ENCODE results near the gene FNDC8. TPM values are rescaled to one million over a fixed set of nuclear protein-coding genes. Genes with fewer than 3 reads are reported as not detected.
"Not testable (repeated sequence)": the region's sequence is repeated elsewhere in the genome, so short reads cannot be mapped to it uniquely, and the experiment has no call there.

FNDC8 gene
- total RNA-seq, 2 donors from 2014 or later: not detected

DNA sequence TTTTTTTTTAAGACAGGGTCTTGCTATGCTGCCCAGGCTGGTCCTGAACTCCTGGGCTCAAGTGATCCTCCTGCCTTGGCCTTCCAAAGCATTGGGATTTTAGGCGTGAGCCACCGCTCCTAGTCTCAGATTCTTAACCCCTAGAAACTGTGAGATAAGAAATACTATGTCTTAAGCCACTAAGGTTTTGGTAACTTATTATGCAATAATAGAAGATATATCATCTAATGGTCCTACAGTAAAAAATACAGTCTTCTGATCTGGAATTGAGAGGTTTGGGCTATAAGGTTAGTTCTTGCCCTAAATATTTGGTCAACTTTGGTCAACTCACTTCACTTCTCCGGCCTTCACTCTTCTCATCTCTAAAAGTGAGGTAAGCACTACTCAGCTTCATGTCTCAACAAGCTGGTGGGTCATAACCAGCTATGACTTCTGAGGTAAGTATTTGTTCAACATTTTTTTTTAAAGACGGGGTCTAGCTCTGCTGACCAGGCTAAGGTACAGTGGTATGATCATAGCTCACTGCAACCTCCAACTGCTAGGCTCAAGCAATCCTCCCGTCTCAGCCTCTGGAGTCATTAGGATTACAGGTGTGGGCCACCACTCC lies 16.5 kb upstream of the FNDC8 start:
- Mint-ChIP-seq H3K36me3 (peaks cover 28% of the 10 kb centered on the region), H3K27me3 (no peaks in the 10 kb centered on the region), H3K27ac (peak overlapping the region in 1 of 2 donors; percentile 71)

DNA sequence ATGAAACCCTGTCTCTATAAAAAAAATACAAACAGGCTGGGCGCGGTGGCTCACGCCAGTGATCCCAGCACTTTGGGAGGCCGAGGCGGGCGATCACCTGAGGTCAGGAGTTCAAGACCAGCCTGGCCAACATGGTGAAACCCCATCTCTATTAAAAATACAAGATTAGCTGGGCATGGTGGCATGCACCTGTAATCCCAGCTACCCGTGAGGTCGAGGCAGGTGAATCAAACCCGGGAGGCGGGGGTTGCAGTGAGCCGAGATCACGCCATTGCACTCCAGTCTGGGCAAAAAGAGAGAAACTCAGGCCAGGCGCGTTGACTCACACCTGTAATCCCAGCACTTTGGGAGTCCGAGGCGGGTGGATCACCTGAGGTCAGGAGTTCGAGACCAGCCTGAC lies 10.6 kb upstream of the FNDC8 start:
- not testable (repeated sequence) for ATAC-seq, H3K27me3 Mint-ChIP-seq, H3K4me3 Mint-ChIP-seq, H3K27ac Mint-ChIP-seq, H3K9me3 Mint-ChIP-seq, H3K36me3 Mint-ChIP-seq
- H3K4me1 Mint-ChIP-seq (ENCODE audit: low read depth in 2 of 2): peaks cover 11 to 31% of the 10 kb centered on the region in 2 donors
- DNase-seq (ENCODE audit: low spot score): peak; percentile 28

More for the DNA sequence above, 16.5 kb upstream of the FNDC8 start:
- DNase-seq (ENCODE audit: low spot score) (no peak), ATAC-seq (no peak)
- H3K9me3 Mint-ChIP-seq: no peaks in the 10 kb centered on the region
- H3K4me3 Mint-ChIP-seq: no peak overlapping the region
- peaks cover 11 to 24% of the 10 kb centered on the region in 2 donors for H3K4me1 Mint-ChIP-seq (ENCODE audit: low read depth in 2 of 2)

GRCh38 chr17:35116845-35117244 lies 4.6 kb upstream of the FNDC8 start:
- Mint-ChIP-seq H3K4me1 (ENCODE audit: low read depth in 2 of 2) (peaks cover 21 to 39% of the 10 kb centered on the region in 2 donors), H3K4me3 (no peak overlapping the region), H3K27me3 (no peaks in the 10 kb centered on the region), H3K36me3 (no peaks in the 10 kb centered on the region), H3K9me3 (no peaks in the 10 kb centered on the region), H3K27ac (peak overlapping the region in 1 of 2 donors; percentile 94)
- ATAC-seq (no peak), DNase-seq (ENCODE audit: low spot score) (no peak)

DNA sequence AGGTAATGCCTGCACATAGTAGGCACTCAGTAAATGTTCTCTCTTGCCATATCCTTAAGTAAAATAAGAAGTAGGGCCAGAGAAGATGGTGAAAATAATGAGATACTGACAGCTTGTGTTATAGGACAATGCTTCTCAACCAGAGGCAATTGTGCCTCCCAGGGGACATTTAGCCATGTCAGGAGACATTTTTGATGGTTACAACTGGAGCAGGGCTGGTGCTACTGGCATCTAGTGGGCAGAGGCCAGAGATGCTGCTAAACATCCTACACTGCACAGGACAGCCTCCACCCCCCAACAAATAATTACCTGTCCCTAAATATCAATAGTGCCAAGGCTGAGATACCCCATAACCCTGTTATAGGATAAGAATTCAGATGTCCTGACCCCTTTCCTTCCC lies 3.4 kb upstream of the FNDC8 start:
- H3K27me3 Mint-ChIP-seq: no peaks in the 10 kb centered on the region
- DNase-seq (ENCODE audit: low spot score) (peak; percentile 32), ATAC-seq (no peak)
- peak overlapping the region; percentile 88 for H3K4me3 Mint-ChIP-seq
- no peaks in the 10 kb centered on the region for H3K36me3 Mint-ChIP-seq
- H3K4me1 Mint-ChIP-seq (ENCODE audit: low read depth in 2 of 2): peaks cover 21 to 38% of the 10 kb centered on the region in 2 donors
- H3K27ac Mint-ChIP-seq: peak overlapping the region; percentile 64 to 94
- no peaks in the 10 kb centered on the region for H3K9me3 Mint-ChIP-seq

DNA sequence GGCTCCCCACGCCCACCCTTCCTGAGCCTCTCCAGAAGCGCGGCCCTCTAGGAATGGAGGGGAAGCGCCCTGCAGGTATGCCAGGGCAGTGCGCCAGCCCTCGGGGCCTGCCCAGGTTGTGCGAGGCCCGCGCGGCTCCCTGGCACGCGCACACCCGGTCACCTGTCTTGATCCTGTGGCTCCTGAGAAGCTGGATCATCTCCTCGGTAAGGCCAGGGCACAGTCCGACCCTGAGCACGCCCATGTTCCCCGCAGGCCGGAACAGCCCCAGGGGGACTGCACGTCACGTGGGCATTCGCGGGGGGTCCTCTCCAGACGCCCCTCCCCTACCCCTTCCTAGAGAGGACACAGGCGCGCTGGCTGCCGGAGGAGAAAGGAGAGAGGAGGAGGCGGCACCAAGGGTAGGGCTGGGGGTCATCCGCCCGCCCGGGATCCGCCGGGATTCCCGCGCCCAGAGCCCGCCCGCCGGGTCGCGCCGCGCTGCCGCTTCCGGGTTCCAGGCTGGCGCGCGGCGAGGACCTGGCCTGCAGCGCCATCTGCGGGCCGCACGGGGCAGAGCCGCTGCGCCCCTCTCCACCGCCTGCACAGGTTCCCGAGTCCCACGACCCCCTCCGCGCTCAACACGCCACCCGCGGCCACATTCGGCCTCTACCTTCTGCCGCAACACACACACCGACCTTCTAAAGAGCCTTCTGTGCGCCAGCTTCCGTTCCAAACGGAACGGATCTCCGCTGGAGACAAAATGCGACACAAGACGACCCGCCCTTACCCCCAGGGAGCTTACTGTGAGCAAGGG lies 1.8 kb upstream of the FNDC8 start, which contains the start of gene RAD51D:
TSS of gene RAD51D (minus strand) at position 491 of the 796 bp plus-strand sequence. CDS start at position 244, 247 bp downstream.
- DNase-seq (ENCODE audit: low spot score): peak; percentile 83
- Mint-ChIP-seq H3K4me1 (ENCODE audit: low read depth in 2 of 2) (peaks cover 21 to 33% of the 10 kb centered on the region in 2 donors), H3K27ac (peak within 1 kb of the TSS; percentile 64 to 94), H3K36me3 (no peaks in the 10 kb centered on the region), H3K4me3 (peak within 1 kb of the TSS; percentile 88), H3K9me3 (no peaks in the 10 kb centered on the region), H3K27me3 (no peaks in the 10 kb centered on the region)
- ATAC-seq: peak; percentile 96

- no peak overlapping the region for H3K27ac Mint-ChIP-seq
- DNase-seq (ENCODE audit: low spot score) (peak; percentile 38), ATAC-seq (no peak)
- no peak overlapping the region for H3K4me3 Mint-ChIP-seq
- no peaks in the 10 kb centered on the region for H3K36me3 Mint-ChIP-seq
- no peaks in the 10 kb centered on the region for H3K4me1 Mint-ChIP-seq (ENCODE audit: low read depth in 2 of 2)
- H3K27me3 Mint-ChIP-seq: no peaks in the 10 kb centered on the region
- no peaks in the 10 kb centered on the region for H3K9me3 Mint-ChIP-seq
Observed at GRCh38 chr17:35127751-35128514, 6.5 kb downstream of the FNDC8 start.

GRCh38 chr17:35129154-35129972 lies 7.9 kb downstream of the FNDC8 start:
- H3K9me3 Mint-ChIP-seq: no peaks in the 10 kb centered on the region
- H3K27me3 Mint-ChIP-seq: no peaks in the 10 kb centered on the region
- H3K4me1 Mint-ChIP-seq (ENCODE audit: low read depth in 2 of 2): no peaks in the 10 kb centered on the region
- H3K27ac Mint-ChIP-seq: no peak overlapping the region
- DNase-seq (ENCODE audit: low spot score): peak; percentile 54
- peak in 1 of 2 donors; percentile 25 for ATAC-seq
- peaks cover 9% of the 10 kb centered on the region for H3K36me3 Mint-ChIP-seq
- no peak overlapping the region for H3K4me3 Mint-ChIP-seq

DNA sequence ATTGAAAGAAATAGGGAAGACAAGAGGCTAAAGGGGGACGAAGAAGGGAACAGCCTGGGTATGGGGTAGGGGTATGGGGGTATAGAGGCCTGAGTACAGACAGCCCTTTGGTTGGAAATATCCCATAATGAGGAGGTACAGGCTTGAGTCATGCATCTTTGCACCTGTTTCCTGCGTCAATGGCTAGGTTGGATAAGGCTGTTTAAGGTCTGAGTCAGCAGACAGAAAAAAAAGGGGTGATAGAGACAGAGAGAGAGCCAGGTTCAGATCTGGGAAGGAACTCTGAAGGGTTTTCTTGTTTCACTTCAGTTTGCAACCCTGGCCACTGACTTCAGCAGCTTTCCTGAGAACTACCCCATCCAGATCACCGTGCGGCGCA lies 8.5 kb downstream of the FNDC8 start:
- H3K27ac Mint-ChIP-seq: no peak overlapping the region
- H3K27me3 Mint-ChIP-seq: no peaks in the 10 kb centered on the region
- ATAC-seq (no peak), DNase-seq (ENCODE audit: low spot score) (peak; percentile 32)
- H3K36me3 Mint-ChIP-seq: peaks cover 10% of the 10 kb centered on the region
- no peak overlapping the region for H3K4me3 Mint-ChIP-seq
- no peaks in the 10 kb centered on the region for H3K4me1 Mint-ChIP-seq (ENCODE audit: low read depth in 2 of 2)
- H3K9me3 Mint-ChIP-seq: no peaks in the 10 kb centered on the region

DNA sequence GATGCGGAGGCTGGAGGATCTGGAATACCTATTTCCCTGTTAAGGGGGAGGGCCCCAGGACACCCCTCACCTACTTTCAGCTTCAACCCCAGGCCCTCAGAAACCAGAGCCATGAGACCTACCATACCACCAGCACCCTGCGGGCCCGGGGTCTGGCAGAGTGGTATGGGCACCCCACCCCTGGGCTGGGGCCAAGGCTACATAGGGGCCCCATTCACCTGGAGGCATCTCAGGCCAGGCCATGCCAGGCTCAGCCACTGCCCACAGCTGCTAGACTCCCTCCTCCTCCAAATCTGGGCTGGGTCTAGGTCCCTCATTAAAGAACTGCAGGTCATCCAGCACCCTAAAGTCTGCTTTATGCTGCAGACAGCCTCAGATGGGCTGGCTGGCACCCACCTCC lies 9.0 kb downstream of the FNDC8 start:
- Mint-ChIP-seq H3K4me1 (ENCODE audit: low read depth in 2 of 2) (no peaks in the 10 kb centered on the region), H3K27me3 (no peaks in the 10 kb centered on the region), H3K36me3 (peaks cover 11% of the 10 kb centered on the region), H3K4me3 (no peak overlapping the region), H3K9me3 (no peaks in the 10 kb centered on the region), H3K27ac (no peak overlapping the region)
- peak; percentile 26 for DNase-seq (ENCODE audit: low spot score)
- no peak for ATAC-seq

- no peak overlapping the region for H3K27ac Mint-ChIP-seq
- no peak overlapping the region for H3K4me3 Mint-ChIP-seq
- H3K27me3 Mint-ChIP-seq: no peaks in the 10 kb centered on the region
- H3K36me3 Mint-ChIP-seq: peaks cover 17% of the 10 kb centered on the region
- ATAC-seq: peak in 1 of 2 donors; percentile 7
- H3K4me1 Mint-ChIP-seq (ENCODE audit: low read depth in 2 of 2): no peaks in the 10 kb centered on the region
- no peak for DNase-seq (ENCODE audit: low spot score)
- no peaks in the 10 kb centered on the region for H3K9me3 Mint-ChIP-seq
Observed at GRCh38 chr17:35132099-35132498, 10.7 kb downstream of the FNDC8 start.

GRCh38 chr17:35132816-35133550 lies 11.6 kb downstream of the FNDC8 start:
- H3K27ac Mint-ChIP-seq: no peak overlapping the region
- H3K4me3 Mint-ChIP-seq: no peak overlapping the region
- H3K4me1 Mint-ChIP-seq (ENCODE audit: low read depth in 2 of 2): no peaks in the 10 kb centered on the region
- DNase-seq (ENCODE audit: low spot score): peak; percentile 45
- H3K9me3 Mint-ChIP-seq: no peaks in the 10 kb centered on the region
- no peak for ATAC-seq
- peaks cover 17% of the 10 kb centered on the region for H3K36me3 Mint-ChIP-seq
- no peaks in the 10 kb centered on the region for H3K27me3 Mint-ChIP-seq

DNA sequence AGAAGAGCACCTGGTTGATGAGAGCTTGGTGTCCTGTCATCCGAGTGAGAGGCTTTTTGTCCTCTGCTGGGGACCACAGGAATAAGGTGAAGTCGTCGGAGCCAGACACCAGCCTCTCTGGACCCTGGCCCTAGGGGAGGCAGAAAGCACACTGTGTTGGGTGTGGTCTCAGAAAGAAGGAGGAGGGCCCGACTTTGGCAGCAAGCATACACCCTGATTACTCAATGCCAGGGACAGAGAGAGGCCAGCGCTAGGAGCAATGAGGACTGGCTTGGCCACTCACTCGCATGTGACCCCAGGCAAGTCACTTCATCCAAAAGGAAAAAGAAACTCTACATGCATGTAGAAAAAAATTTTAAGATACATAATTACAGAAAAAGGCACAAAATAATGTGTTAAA lies 13.9 kb downstream of the FNDC8 start:
- peaks cover 0 to 5% of the 10 kb centered on the region in 2 donors for H3K4me1 Mint-ChIP-seq (ENCODE audit: low read depth in 2 of 2)
- no peak overlapping the region for H3K4me3 Mint-ChIP-seq
- ATAC-seq: no peak
- no peaks in the 10 kb centered on the region for H3K27me3 Mint-ChIP-seq
- no peak overlapping the region for H3K27ac Mint-ChIP-seq
- no peak for DNase-seq (ENCODE audit: low spot score)
- peaks cover 17% of the 10 kb centered on the region for H3K36me3 Mint-ChIP-seq
- H3K9me3 Mint-ChIP-seq: no peaks in the 10 kb centered on the region

GRCh38 chr17:35138218-35138617 lies 16.8 kb downstream of the FNDC8 start:
- no peak overlapping the region for H3K27ac Mint-ChIP-seq
- no peaks in the 10 kb centered on the region for H3K9me3 Mint-ChIP-seq
- peaks cover 9% of the 10 kb centered on the region in 2 donors for H3K4me1 Mint-ChIP-seq (ENCODE audit: low read depth in 2 of 2)
- H3K4me3 Mint-ChIP-seq: no peak overlapping the region
- DNase-seq (ENCODE audit: low spot score): no peak
- H3K27me3 Mint-ChIP-seq: no peaks in the 10 kb centered on the region
- no peak for ATAC-seq
- peaks cover 17% of the 10 kb centered on the region for H3K36me3 Mint-ChIP-seq
